Stimulated activated CD4-positive, alpha-beta T cell treated with anti-CD3 and anti-CD28 coated beads, Interleukin-1b, Interleukin-23, amount 100 ng/mL, for 24 hours (primary cell): ENCODE results near the gene DUSP8.

ENCODE experiments used
- DNase-seq, 4 experiments: peaks; one replicate each; pipeline ENCODE4 v3.0.0-alpha.2; 2020; ENCODE audit warnings: low read depth in 4 of 4, low spot score in 1 of 4

DUSP8 gene

GRCh38 chr11:1566381-1567051, 5.6 kb downstream of the DUSP8 start:
- no peak for DNase-seq

GRCh38 chr11:1565904-1566247, 6.2 kb downstream of the DUSP8 start:
- no peak for DNase-seq

- no peak for DNase-seq
Measured at GRCh38 chr11:1565173-1565903, 6.7 kb downstream of the DUSP8 start.

GRCh38 chr11:1564535-1565172, 7.4 kb downstream of the DUSP8 start:
- DNase-seq = no peak

- DNase-seq = no peak
Measured at GRCh38 chr11:1563697-1564534, 8.2 kb downstream of the DUSP8 start.

GRCh38 chr11:1563149-1563638, 8.9 kb downstream of the DUSP8 start:
- no peak for DNase-seq

GRCh38 chr11:1562469-1563148, 9.5 kb downstream of the DUSP8 start:
- DNase-seq = no peak

GRCh38 chr11:1561955-1562354, 10.1 kb downstream of the DUSP8 start:
- no peak for DNase-seq

GRCh38 chr11:1561266-1561665, 10.8 kb downstream of the DUSP8 start:
- no peak for DNase-seq

GRCh38 chr11:1560649-1561251, 11.3 kb downstream of the DUSP8 start:
- no peak for DNase-seq

- DNase-seq = no peak
Measured at GRCh38 chr11:1560002-1560648, 11.9 kb downstream of the DUSP8 start.

GRCh38 chr11:1559111-1559951, 12.7 kb downstream of the DUSP8 start:
- DNase-seq = no peak

GRCh38 chr11:1558775-1559110, 13.3 kb downstream of the DUSP8 start:
- DNase-seq = no peak

- no peak for DNase-seq
Measured at GRCh38 chr11:1557904-1558774, 13.9 kb downstream of the DUSP8 start.

- DNase-seq = no peak
Measured at GRCh38 chr11:1557051-1557884, 14.8 kb downstream of the DUSP8 start.

GRCh38 chr11:1556278-1556902, 15.7 kb downstream of the DUSP8 start:
- DNase-seq = no peak

- no peak for DNase-seq
Measured at GRCh38 chr11:1555713-1556153, 16.3 kb downstream of the DUSP8 start.
